ENCODE data around the gene ECE1. TPM values are rescaled to one million over a fixed set of nuclear protein-coding genes. Genes with fewer than 3 reads are reported as not detected.

Gene ECE1
- polyA plus RNA-seq, 3 donors: 10.6 to 42.4 (median 23.3) TPM

DNA sequence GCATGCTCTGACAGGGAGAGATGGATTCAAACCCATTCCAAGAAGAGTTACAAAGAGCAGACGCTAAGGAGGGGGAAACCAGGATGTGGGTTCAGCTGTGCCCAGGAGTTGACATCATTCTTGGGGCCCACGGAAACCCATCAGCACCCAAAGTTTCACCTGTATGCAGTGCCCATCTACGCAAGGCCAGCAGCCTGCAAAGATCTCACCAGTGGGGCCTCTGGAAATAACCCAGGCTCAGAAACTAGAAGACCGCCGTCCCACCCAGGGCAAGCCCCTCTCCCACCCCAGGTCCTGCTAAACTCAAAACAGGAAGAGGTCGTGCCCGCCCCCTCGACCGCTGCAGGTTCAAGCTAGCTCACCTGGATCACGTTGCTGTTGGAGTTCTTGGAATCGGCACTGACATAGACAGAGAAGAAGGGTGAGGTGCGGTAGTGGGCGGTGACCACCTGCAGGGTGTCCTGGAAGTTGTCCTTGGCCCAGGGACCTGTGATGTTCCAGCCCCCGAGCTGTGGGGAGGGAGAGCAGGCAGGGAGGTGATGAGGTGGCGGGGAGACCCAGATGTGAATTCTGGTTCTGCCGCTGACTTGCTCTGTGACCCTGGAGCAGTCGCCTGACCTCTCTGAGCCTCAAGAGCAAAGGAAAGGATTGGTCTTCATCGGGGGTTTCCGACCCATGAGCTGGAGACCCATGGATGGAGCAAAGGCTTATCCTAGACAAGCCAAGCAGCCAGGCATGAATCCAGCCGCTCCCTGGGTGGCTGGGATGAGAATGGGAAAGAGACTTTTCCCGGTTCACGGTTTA, 31.7 kb downstream of the ECE1 start:
- 85% methylated on average over 13 of the region's 22 CpGs for WGBS (ENCODE audit: insufficient coverage)
- H3K27me3 Mint-ChIP-seq (ENCODE audit: low read depth in 3 of 3): peaks cover 23 to 66% (median 54%) of the 10 kb centered on the region in 3 donors
- H3K27ac Mint-ChIP-seq: peak overlapping the region in 1 of 7 donors; percentile 28
- peaks cover 37% of the 10 kb centered on the region for H3K4me1 Mint-ChIP-seq
- Histone ChIP-seq H2AFZ (ENCODE audit: insufficient read depth, low read depth, low read length, poor library complexity, severe bottlenecking) (no peak overlapping the region), H3K27ac (ENCODE audit: low read depth in 1 of 2, low read length in 2 of 2) (no peak overlapping the region), H3K4me1 (ENCODE audit: control insufficient read depth in 1 of 2, insufficient read depth in 2 of 2, low read length in 2 of 2) (peaks cover 24 to 27% of the 10 kb centered on the region in 2 donors), H3K36me3 (replicated peaks in 1 of 2; ENCODE audit: control insufficient read depth in 1 of 2, insufficient read depth in 2 of 2, low read length in 2 of 2) (peaks cover 26 to 73% of the 10 kb centered on the region in 2 donors), H4K20me1 (ENCODE audit: insufficient read depth, low read length) (peaks cover 34% of the 10 kb centered on the region), H3K9me3 (replicated peaks in 1 of 2; ENCODE audit: control insufficient read depth in 1 of 2, insufficient read depth in 1 of 2, low read length in 2 of 2) (no peaks in the 10 kb centered on the region), H3K4me3 (replicated peaks in 1 of 3; ENCODE audit: low read depth in 2 of 3, low read length in 3 of 3) (no peak overlapping the region), H3K79me2 (ENCODE audit: insufficient read depth, low read length) (no peaks in the 10 kb centered on the region), H3K4me2 (replicated peaks; ENCODE audit: extremely low read depth, low read length, poor library complexity, severe bottlenecking) (no peak overlapping the region), H3K27me3 (ENCODE audit: control insufficient read depth in 2 of 2, insufficient read depth in 2 of 2, low read length in 2 of 2) (peaks cover 0 to 14% of the 10 kb centered on the region in 2 donors), H3K9ac (ENCODE audit: insufficient read depth, low read length, poor library complexity, severe bottlenecking) (no peak overlapping the region)
- intact Hi-C loops (cut with micrococcal nuclease): loop anchor here (5.0 kb wide), 2 partner anchors 89 to 109 kb away; no protein-coding TSS in a partner anchor
- H3K4me3 Mint-ChIP-seq: no peak overlapping the region
- TF ChIP-seq, protein P1, sequence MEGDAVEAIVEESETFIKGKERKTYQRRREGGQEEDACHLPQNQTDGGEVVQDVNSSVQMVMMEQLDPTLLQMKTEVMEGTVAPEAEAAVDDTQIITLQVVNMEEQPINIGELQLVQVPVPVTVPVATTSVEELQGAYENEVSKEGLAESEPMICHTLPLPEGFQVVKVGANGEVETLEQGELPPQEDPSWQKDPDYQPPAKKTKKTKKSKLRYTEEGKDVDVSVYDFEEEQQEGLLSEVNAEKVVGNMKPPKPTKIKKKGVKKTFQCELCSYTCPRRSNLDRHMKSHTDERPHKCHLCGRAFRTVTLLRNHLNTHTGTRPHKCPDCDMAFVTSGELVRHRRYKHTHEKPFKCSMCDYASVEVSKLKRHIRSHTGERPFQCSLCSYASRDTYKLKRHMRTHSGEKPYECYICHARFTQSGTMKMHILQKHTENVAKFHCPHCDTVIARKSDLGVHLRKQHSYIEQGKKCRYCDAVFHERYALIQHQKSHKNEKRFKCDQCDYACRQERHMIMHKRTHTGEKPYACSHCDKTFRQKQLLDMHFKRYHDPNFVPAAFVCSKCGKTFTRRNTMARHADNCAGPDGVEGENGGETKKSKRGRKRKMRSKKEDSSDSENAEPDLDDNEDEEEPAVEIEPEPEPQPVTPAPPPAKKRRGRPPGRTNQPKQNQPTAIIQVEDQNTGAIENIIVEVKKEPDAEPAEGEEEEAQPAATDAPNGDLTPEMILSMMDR (IDR thresholded peaks at IDR 0.05): no peak
- H3K36me3 Mint-ChIP-seq: peaks cover 82 to 91% of the 10 kb centered on the region in 2 donors
- no peak for DNase-seq
- H3K9me3 Mint-ChIP-seq: peaks cover 0 to 10% (median 0%) of the 10 kb centered on the region in 7 donors

DNA sequence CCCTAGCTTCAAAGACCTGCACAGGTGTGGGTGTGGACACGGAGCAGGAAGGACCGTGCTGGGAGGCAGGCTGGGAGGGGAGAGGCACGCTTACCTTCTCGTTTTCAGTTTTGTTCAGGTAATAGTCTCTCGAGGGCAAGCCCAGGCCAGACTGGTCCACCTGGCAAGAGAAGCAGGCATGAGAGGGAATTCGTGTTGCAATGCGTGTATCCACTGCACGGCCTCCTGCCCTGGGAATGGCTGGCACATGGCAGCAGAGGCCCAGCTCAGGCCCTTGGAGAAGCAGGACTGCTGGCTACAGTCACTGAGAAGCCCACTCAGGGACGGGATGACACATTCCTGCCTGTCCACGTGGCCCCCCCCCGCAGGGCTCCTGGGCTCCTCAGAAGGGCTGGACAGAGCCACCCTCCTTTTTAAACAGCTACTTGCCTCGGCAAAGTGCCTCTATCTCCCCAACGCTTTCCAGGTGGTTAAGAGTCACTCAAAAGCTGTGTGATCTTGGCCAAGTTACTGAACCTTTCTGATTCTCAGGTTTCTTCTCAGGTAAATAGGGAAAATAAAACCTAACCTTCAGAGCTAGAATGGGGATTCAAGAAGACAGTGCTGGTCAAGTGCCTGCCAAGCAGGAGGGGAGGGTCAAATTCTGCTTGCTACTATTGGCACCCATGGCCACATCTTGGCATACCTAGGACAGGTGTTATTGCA, 32.7 kb downstream of the ECE1 start:
- H3K4me1 Mint-ChIP-seq: peaks cover 32% of the 10 kb centered on the region
- peaks cover 84 to 92% of the 10 kb centered on the region in 2 donors for H3K36me3 Mint-ChIP-seq
- intact Hi-C loops (cut with micrococcal nuclease): loop anchor here (5.0 kb wide), 2 partner anchors 90 to 110 kb away; no protein-coding TSS in a partner anchor

More for the DNA sequence above, 32.7 kb downstream of the ECE1 start:
- peaks cover 26 to 69% of the 10 kb centered on the region in 2 donors for H3K36me3 ChIP-seq (replicated peaks in 1 of 2; ENCODE audit: control insufficient read depth in 1 of 2, insufficient read depth in 2 of 2, low read length in 2 of 2)
- no peak overlapping the region for H3K4me2 ChIP-seq (replicated peaks; ENCODE audit: extremely low read depth, low read length, poor library complexity, severe bottlenecking)
- H3K9ac ChIP-seq (ENCODE audit: insufficient read depth, low read length, poor library complexity, severe bottlenecking): no peak overlapping the region
- H3K4me3 Mint-ChIP-seq: no peak overlapping the region
- peaks cover 35% of the 10 kb centered on the region for H4K20me1 ChIP-seq (ENCODE audit: insufficient read depth, low read length)
- 93% methylated on average over 10 of the region's 13 CpGs for WGBS (ENCODE audit: insufficient coverage)
- TF ChIP-seq, protein P1 (IDR thresholded peaks at IDR 0.05): no peak
- no peak overlapping the region for H3K27ac ChIP-seq (ENCODE audit: low read depth in 1 of 2, low read length in 2 of 2)
- no peaks in the 10 kb centered on the region for H3K79me2 ChIP-seq (ENCODE audit: insufficient read depth, low read length)
- no peak for DNase-seq
- H3K27me3 Mint-ChIP-seq (ENCODE audit: low read depth in 3 of 3): peaks cover 23 to 68% (median 49%) of the 10 kb centered on the region in 3 donors
- no peaks in the 10 kb centered on the region for H3K9me3 ChIP-seq (replicated peaks in 1 of 2; ENCODE audit: control insufficient read depth in 1 of 2, insufficient read depth in 1 of 2, low read length in 2 of 2)
- H3K27ac Mint-ChIP-seq: peak overlapping the region in 2 of 7 donors; percentile 42 to 55
- peaks cover 20 to 23% of the 10 kb centered on the region in 2 donors for H3K4me1 ChIP-seq (ENCODE audit: control insufficient read depth in 1 of 2, insufficient read depth in 2 of 2, low read length in 2 of 2)
- no peak overlapping the region for H3K4me3 ChIP-seq (replicated peaks in 1 of 3; ENCODE audit: low read depth in 2 of 3, low read length in 3 of 3)
- H3K27me3 ChIP-seq (ENCODE audit: control insufficient read depth in 2 of 2, insufficient read depth in 2 of 2, low read length in 2 of 2): peaks cover 0 to 14% of the 10 kb centered on the region in 2 donors
- peaks cover 0 to 10% (median 0%) of the 10 kb centered on the region in 7 donors for H3K9me3 Mint-ChIP-seq
- H2AFZ ChIP-seq (ENCODE audit: insufficient read depth, low read depth, low read length, poor library complexity, severe bottlenecking): no peak overlapping the region
